OCI-LY7 (cell line): ENCODE results near the gene DCAF11.

Experiments used
- EZH2phosphoT487 ChIP-seq: fragments of 200-600 bp; sonication (generic); IDR thresholded peaks from 2 replicates; pipeline ENCODE4 v1.6.1; 2018; ENCODE audit warnings: low read depth, borderline replicate concordance, mild to moderate bottlenecking, mixed run types, antibody characterized with exemption, low read length, moderate library complexity, mixed read lengths
- TF ChIP-seq, protein P1 (sequence below): fragments of 200-600 bp; sonication (generic); conservative IDR thresholded peaks from 2 replicates; pipeline ENCODE4 v1.5.1; 2014; ENCODE audit warnings: mild to moderate bottlenecking, antibody characterized with exemption, low read length, moderate library complexity, mixed read lengths

DNA sequence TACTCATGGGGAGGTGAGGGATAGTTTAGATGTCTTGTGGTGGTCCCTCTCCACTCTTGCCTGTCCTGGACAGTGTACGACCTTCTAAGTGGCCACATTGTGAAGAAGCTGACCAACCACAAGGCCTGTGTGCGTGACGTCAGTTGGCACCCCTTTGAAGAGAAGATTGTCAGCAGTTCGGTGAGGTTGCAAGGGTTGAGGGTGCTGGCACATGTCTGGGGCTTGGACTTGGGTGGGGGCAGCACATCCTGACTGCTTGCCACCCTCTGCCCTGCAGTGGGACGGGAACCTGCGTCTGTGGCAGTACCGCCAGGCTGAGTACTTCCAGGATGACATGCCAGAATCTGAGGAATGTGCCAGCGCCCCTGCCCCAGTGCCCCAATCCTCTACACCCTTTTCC, 8.3 kb downstream of the DCAF11 start:
- TF ChIP-seq, protein P1, sequence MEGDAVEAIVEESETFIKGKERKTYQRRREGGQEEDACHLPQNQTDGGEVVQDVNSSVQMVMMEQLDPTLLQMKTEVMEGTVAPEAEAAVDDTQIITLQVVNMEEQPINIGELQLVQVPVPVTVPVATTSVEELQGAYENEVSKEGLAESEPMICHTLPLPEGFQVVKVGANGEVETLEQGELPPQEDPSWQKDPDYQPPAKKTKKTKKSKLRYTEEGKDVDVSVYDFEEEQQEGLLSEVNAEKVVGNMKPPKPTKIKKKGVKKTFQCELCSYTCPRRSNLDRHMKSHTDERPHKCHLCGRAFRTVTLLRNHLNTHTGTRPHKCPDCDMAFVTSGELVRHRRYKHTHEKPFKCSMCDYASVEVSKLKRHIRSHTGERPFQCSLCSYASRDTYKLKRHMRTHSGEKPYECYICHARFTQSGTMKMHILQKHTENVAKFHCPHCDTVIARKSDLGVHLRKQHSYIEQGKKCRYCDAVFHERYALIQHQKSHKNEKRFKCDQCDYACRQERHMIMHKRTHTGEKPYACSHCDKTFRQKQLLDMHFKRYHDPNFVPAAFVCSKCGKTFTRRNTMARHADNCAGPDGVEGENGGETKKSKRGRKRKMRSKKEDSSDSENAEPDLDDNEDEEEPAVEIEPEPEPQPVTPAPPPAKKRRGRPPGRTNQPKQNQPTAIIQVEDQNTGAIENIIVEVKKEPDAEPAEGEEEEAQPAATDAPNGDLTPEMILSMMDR, result no peak
- no peak for TF ChIP-seq EZH2phosphoT487
